Neutrophil (primary cell): Measurements from ENCODE around the gene CPLX4.

ENCODE experiments used
- H3K27ac ChIP-seq: fragments of 200-600 bp; sonication (generic); 2 replicates; pipeline ENCODE4 v1.5.1; 2016; ENCODE audit warnings: mild to moderate bottlenecking, moderate library complexity
- H3K27me3 ChIP-seq: fragments of 200-600 bp; sonication (generic); 2 replicates; pipeline ENCODE4 v1.6.0; 2016; ENCODE audit warnings: mild to moderate bottlenecking
- H3K36me3 ChIP-seq: fragments of 200-600 bp; sonication (generic); 2 replicates; pipeline ENCODE4 v1.5.1; 2017
- H3K4me1 ChIP-seq, 2 experiments: fragments of 200-600 bp in 1 of 2; sonication (generic) in 1 of 2; 1 replicate in 1 of 2; 2 replicates in 1 of 2; pipeline versions ENCODE4 v1.5.1 to v1.6.1; 2013 to 2016; ENCODE audit warnings: low read depth in 1 of 2, low read length in 1 of 2, mild to moderate bottlenecking in 1 of 2, moderate library complexity in 1 of 2; ENCODE audit not compliant: control insufficient read depth in 1 of 2, insufficient read depth in 1 of 2
- H3K4me3 ChIP-seq, 2 experiments: fragments of 200-600 bp in 1 of 2; sonication (generic) in 1 of 2; 1 replicate in 1 of 2; 2 replicates in 1 of 2; pipeline ENCODE4 v1.5.1; 2013 to 2016; ENCODE audit warnings: low read depth in 1 of 2, low read length in 1 of 2, mild to moderate bottlenecking in 1 of 2, moderate library complexity in 1 of 2
- H3K9me3 ChIP-seq: fragments of 200-600 bp; sonication (generic); 2 replicates; pipeline ENCODE4 v1.5.1; 2016
- TF ChIP-seq, protein P1 (sequence below): fragments of 200-600 bp; sonication (generic); IDR thresholded peaks from 2 replicates; pipeline ENCODE4 v1.5.1; 2016; ENCODE audit warnings: antibody characterized with exemption

Gene CPLX4

GRCh38 chr18:59308248-59308937 lies 10.1 kb downstream of the CPLX4 start:
- peaks cover 84% of the 10 kb centered on the region for H3K27me3 ChIP-seq
- peaks cover 0 to 5% of the 10 kb centered on the region in 2 experiments for H3K4me1 ChIP-seq
- H3K9me3 ChIP-seq = no peaks in the 10 kb centered on the region
- H3K36me3 ChIP-seq = no peaks in the 10 kb centered on the region
- no peak overlapping the region for H3K4me3 ChIP-seq
- no peak overlapping the region for H3K27ac ChIP-seq
- TF ChIP-seq, protein P1, sequence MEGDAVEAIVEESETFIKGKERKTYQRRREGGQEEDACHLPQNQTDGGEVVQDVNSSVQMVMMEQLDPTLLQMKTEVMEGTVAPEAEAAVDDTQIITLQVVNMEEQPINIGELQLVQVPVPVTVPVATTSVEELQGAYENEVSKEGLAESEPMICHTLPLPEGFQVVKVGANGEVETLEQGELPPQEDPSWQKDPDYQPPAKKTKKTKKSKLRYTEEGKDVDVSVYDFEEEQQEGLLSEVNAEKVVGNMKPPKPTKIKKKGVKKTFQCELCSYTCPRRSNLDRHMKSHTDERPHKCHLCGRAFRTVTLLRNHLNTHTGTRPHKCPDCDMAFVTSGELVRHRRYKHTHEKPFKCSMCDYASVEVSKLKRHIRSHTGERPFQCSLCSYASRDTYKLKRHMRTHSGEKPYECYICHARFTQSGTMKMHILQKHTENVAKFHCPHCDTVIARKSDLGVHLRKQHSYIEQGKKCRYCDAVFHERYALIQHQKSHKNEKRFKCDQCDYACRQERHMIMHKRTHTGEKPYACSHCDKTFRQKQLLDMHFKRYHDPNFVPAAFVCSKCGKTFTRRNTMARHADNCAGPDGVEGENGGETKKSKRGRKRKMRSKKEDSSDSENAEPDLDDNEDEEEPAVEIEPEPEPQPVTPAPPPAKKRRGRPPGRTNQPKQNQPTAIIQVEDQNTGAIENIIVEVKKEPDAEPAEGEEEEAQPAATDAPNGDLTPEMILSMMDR = no peak

GRCh38 chr18:59306640-59307039 lies 11.8 kb downstream of the CPLX4 start:
- H3K36me3 ChIP-seq = no peaks in the 10 kb centered on the region
- H3K27me3 ChIP-seq = peaks cover 79% of the 10 kb centered on the region
- TF ChIP-seq, protein P1 = no peak
- H3K4me1 ChIP-seq = peaks cover 0 to 5% of the 10 kb centered on the region in 2 experiments
- H3K27ac ChIP-seq = no peak overlapping the region
- H3K4me3 ChIP-seq = no peak overlapping the region
- no peaks in the 10 kb centered on the region for H3K9me3 ChIP-seq

GRCh38 chr18:59305295-59305694 lies 13.2 kb downstream of the CPLX4 start:
- TF ChIP-seq, protein P1 = no peak
- Histone ChIP-seq H3K9me3 (no peaks in the 10 kb centered on the region), H3K4me1 (peaks cover 0 to 5% of the 10 kb centered on the region in 2 experiments), H3K4me3 (no peak overlapping the region), H3K27me3 (peaks cover 66% of the 10 kb centered on the region), H3K36me3 (no peaks in the 10 kb centered on the region), H3K27ac (no peak overlapping the region)

DNA sequence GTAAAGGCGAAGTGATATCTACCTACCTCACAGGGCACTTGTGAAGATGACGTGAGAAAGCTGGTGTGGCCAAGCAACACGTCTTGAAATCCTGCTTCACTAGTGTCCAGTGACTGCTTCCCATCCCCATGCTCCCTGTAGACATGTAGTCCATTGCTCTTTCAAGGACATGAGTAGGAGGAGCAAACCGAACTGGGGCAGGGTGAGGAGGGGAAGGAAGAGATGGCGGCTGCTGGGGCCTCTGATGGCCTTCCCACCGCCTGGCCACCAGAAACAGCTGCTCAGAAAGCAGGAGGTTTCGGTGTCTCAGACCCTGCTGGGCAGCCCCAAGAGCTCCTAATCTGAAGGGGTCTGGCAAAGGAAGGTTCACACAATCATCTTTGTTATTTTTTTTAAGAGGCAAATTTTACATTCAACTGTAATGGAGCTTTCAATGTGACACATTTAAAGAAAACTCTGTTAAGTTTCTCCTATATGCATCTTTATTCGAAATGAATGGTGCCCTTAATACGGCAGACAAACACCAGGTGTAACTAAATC lies 14.7 kb downstream of the CPLX4 start:
- H3K9me3 ChIP-seq = no peaks in the 10 kb centered on the region
- peaks cover 0 to 3% of the 10 kb centered on the region in 2 experiments for H3K4me1 ChIP-seq
- no peak overlapping the region for H3K4me3 ChIP-seq
- peaks cover 50% of the 10 kb centered on the region for H3K27me3 ChIP-seq
- H3K36me3 ChIP-seq = no peaks in the 10 kb centered on the region
- no peak overlapping the region for H3K27ac ChIP-seq
- TF ChIP-seq, protein P1 = no peak

DNA sequence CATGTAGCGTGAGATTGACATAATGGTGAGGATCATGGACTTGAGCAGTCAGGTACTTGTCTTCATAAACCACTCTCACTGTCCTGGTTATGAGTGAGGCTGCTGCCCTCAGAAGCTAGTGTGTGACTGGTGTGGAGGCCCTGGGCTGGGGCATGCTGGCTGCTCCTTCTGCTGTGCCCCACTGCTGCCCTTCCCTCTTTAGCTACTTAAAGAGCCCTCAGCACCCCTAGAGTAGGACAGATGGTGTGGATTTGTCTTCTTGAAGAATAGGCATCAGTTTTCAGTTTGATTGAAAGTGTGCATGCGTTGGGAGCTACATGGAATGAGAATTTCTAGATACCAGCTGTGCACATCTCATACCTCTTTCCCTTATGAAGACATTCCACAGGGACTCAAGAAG lies 15.4 kb downstream of the CPLX4 start:
- no peaks in the 10 kb centered on the region for H3K36me3 ChIP-seq
- no peaks in the 10 kb centered on the region for H3K9me3 ChIP-seq
- H3K27ac ChIP-seq = no peak overlapping the region
- peaks cover 43% of the 10 kb centered on the region for H3K27me3 ChIP-seq
- no peak overlapping the region for H3K4me3 ChIP-seq
- TF ChIP-seq, protein P1 = no peak
- H3K4me1 ChIP-seq = no peaks in the 10 kb centered on the region
